GM12878 (cell line): ENCODE data around the gene UVRAG. TPM values are rescaled to one million over a fixed set of nuclear protein-coding genes. Genes with fewer than 3 reads are reported as not detected.

Experiments
- EED ChIP-seq: sonication (generic); IDR thresholded peaks from 2 replicates; pipeline ENCODE4 v1.6.1; 2016; ENCODE audit warnings: antibody characterized with exemption, low read depth
- IKZF1 ChIP-seq: fragments of 450-650 bp; conservative IDR thresholded peaks from 2 replicates; pipeline ENCODE4 v1.6.1; 2017; ENCODE audit warnings: antibody characterized with exemption, mild to moderate bottlenecking
- JUNB ChIP-seq: IDR thresholded peaks from 2 replicates; pipeline ENCODE4 v1.6.1; 2016; ENCODE audit warnings: antibody characterized with exemption, mild to moderate bottlenecking
- JUND ChIP-seq: IDR thresholded peaks from 2 replicates; pipeline ENCODE4 v1.6.1; 2012; ENCODE audit warnings: low read depth, mild to moderate bottlenecking, low read length, improper control_type of control experiment, moderate library complexity
- NBN ChIP-seq: fragments of 450-650 bp; IDR thresholded peaks from 2 replicates; pipeline ENCODE4 v1.6.1; 2016
- NR2F1 ChIP-seq: fragments of 450-650 bp; conservative IDR thresholded peaks from 2 replicates; pipeline ENCODE4 v1.6.1; 2017; ENCODE audit warnings: mild to moderate bottlenecking
- SMAD1 ChIP-seq: fragments of 450-650 bp; IDR thresholded peaks from 2 replicates; pipeline ENCODE4 v1.6.1; 2018; ENCODE audit warnings: mild to moderate bottlenecking, low read depth; ENCODE audit not compliant: partially characterized antibody
- SPI1 ChIP-seq: IDR thresholded peaks from 2 replicates; pipeline ENCODE4 v1.6.1; 2011; ENCODE audit warnings: low read depth, mild to moderate bottlenecking, low read length, moderate library complexity, borderline replicate concordance; ENCODE audit not compliant: insufficient read depth
- SREBF2 ChIP-seq: IDR thresholded peaks from 2 replicates; pipeline ENCODE4 v1.6.1; 2012; ENCODE audit warnings: mild to moderate bottlenecking, low read length
- STAT1 ChIP-seq: fragments of 450-650 bp; conservative IDR thresholded peaks from 2 replicates; pipeline ENCODE4 v1.6.1; 2014; ENCODE audit warnings: antibody characterized with exemption, mild to moderate bottlenecking
- TCF3 ChIP-seq: IDR thresholded peaks from 2 replicates; pipeline ENCODE4 v1.6.1; 2012; ENCODE audit warnings: low read depth, mild to moderate bottlenecking, low read length, borderline replicate concordance; ENCODE audit not compliant: insufficient read depth
- YY1 ChIP-seq: IDR thresholded peaks from 2 replicates; pipeline ENCODE4 v1.6.1; 2011; ENCODE audit warnings: low read depth, mild to moderate bottlenecking, low read length
- ZNF622 ChIP-seq: fragments of 450-650 bp; IDR thresholded peaks from 2 replicates; pipeline ENCODE4 v1.6.1; 2017; ENCODE audit warnings: mild to moderate bottlenecking, inconsistent platforms
- polyA plus RNA-seq, 11 experiments: library from polyadenylated mRNA; depleted of rRNA in 4 of 11; unstranded in 6 of 11; stranded (reverse) in 5 of 11; fragments of >200 nt; fragmentation: Nextera tagmentation in 4 of 11; fragmentation: Illumina TruSeq in 1 of 11; extraction: Ambion mirVana in 4 of 11; extraction: Trizol in 1 of 11; gene quantifications; 1 replicate in 1 of 11; 2 replicates in 10 of 11; pipeline versions ENCODE4 v1.2.1 to v1.2.3, GENCODE V29; 2011 to 2016; ENCODE audit warnings: inconsistent platforms in 2 of 11, missing spikeins in 2 of 11, low read depth in 1 of 11
- total RNA-seq, 4 experiments: library from RNA; depleted of rRNA in 3 of 4; stranded (reverse); fragments of >200 nt in 3 of 4; fragmentation: Illumina TruSeq in 1 of 4; extraction: Trizol in 1 of 4; gene quantifications; 2 replicates each; pipeline versions ENCODE4 v1.2.1 to v1.2.3, GENCODE V29; 2013 to 2021
- TF ChIP-seq, protein P1 (sequence below): fragments of 450-650 bp; IDR thresholded peaks from 2 replicates; pipeline ENCODE4 v1.6.1; 2017; ENCODE audit warnings: mild to moderate bottlenecking, low read depth, inconsistent platforms; ENCODE audit not compliant: poor library complexity, severe bottlenecking
- TF ChIP-seq, protein P2 (sequence below): fragments of 450-650 bp; IDR thresholded peaks from 2 replicates; pipeline ENCODE4 v1.6.1; 2018; ENCODE audit warnings: borderline replicate concordance, mild to moderate bottlenecking; ENCODE audit not compliant: partially characterized antibody
- TF ChIP-seq, protein P3 (sequence below): fragments of 450-650 bp; IDR thresholded peaks from 2 replicates; pipeline ENCODE4 v1.6.1; 2017; ENCODE audit warnings: mild to moderate bottlenecking
- TF ChIP-seq, protein P4 (sequence below): fragments of 450-650 bp; IDR thresholded peaks from 2 replicates; pipeline ENCODE4 v1.6.1; 2017; ENCODE audit warnings: antibody characterized with exemption, mild to moderate bottlenecking, moderate library complexity
- TF ChIP-seq, protein P5 (sequence below): fragments of 450-650 bp; IDR thresholded peaks from 2 replicates; pipeline ENCODE4 v1.6.1; 2016; ENCODE audit warnings: mild to moderate bottlenecking

The UVRAG gene
- total and polyA plus RNA-seq, 10 of the 15 experiments (the other 5 are each of a cell fraction or from before 2014, with no cell fraction given), result 7.0 to 43.4 (median 37.0) TPM

DNA sequence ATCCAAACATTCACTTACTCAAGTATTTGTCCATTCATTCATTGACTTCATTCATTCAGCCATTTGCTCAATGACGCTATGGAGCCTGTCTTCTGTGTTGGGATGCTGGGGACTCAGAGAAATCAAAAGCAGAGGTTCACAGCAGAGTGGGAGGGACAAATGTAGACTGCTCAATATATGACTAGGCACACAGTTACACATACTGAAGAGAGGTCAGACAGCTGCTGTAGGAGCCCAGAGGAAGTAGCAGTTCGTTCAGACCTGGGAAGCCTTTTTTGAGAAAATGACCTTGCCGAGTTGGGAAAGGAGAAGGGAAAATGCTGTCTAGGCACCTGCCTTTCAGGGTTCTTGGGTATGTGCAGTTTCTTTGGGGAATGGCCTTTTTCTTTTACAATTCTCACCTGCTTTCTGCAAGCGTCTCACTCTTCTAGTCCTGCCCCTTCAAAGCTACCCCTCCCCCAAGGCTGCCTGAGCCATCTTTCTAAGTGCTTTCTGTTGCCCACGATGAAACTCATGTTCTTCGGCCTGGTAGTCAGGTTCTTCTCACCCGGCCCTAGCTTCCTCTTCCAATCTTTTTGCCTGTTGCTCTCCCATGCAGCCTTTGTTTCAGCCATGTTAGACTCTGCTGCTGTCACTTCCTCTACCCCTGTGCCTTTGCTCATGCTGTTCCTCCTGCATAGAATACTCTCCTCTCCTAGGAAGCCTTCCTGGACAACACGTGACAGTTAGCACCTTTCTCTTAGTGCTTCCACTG, 4.2 kb upstream of the UVRAG start (continued):
- TF ChIP-seq, protein P1, sequence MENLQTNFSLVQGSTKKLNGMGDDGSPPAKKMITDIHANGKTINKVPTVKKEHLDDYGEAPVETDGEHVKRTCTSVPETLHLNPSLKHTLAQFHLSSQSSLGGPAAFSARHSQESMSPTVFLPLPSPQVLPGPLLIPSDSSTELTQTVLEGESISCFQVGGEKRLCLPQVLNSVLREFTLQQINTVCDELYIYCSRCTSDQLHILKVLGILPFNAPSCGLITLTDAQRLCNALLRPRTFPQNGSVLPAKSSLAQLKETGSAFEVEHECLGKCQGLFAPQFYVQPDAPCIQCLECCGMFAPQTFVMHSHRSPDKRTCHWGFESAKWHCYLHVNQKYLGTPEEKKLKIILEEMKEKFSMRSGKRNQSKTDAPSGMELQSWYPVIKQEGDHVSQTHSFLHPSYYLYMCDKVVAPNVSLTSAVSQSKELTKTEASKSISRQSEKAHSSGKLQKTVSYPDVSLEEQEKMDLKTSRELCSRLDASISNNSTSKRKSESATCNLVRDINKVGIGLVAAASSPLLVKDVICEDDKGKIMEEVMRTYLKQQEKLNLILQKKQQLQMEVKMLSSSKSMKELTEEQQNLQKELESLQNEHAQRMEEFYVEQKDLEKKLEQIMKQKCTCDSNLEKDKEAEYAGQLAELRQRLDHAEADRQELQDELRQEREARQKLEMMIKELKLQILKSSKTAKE, result no peak
- no peak for TF ChIP-seq ZNF622
- TF ChIP-seq JUND, result no peak
- no peak for TF ChIP-seq STAT1
- TF ChIP-seq EED, result peak; percentile 19; the same call in 1 of the 2 replicates
- TF ChIP-seq SMAD1, result no peak
- peak; percentile 53; the same call in 1 of the 2 replicates for TF ChIP-seq YY1
- peak; percentile 30; the same call in 1 of the 2 replicates for TF ChIP-seq NBN
- TF ChIP-seq, protein P2, sequence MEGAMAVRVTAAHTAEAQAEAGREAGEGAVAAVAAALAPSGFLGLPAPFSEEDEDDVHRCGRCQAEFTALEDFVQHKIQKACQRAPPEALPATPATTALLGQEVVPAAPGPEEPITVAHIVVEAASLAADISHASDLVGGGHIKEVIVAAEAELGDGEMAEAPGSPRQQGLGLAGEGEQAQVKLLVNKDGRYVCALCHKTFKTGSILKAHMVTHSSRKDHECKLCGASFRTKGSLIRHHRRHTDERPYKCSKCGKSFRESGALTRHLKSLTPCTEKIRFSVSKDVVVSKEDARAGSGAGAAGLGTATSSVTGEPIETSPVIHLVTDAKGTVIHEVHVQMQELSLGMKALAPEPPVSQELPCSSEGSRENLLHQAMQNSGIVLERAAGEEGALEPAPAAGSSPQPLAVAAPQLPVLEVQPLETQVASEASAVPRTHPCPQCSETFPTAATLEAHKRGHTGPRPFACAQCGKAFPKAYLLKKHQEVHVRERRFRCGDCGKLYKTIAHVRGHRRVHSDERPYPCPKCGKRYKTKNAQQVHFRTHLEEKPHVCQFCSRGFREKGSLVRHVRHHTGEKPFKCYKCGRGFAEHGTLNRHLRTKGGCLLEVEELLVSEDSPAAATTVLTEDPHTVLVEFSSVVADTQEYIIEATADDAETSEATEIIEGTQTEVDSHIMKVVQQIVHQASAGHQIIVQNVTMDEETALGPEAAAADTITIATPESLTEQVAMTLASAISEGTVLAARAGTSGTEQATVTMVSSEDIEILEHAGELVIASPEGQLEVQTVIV, result no peak
- peak; percentile 50 for TF ChIP-seq JUNB
- TF ChIP-seq TCF3, result peak; percentile 75; the same call in 1 of the 2 replicates
- TF ChIP-seq NR2F1, result 0 out of 2 replicates have a peak, but pooled peaks have one; percentile 36
- TF ChIP-seq, protein P3, sequence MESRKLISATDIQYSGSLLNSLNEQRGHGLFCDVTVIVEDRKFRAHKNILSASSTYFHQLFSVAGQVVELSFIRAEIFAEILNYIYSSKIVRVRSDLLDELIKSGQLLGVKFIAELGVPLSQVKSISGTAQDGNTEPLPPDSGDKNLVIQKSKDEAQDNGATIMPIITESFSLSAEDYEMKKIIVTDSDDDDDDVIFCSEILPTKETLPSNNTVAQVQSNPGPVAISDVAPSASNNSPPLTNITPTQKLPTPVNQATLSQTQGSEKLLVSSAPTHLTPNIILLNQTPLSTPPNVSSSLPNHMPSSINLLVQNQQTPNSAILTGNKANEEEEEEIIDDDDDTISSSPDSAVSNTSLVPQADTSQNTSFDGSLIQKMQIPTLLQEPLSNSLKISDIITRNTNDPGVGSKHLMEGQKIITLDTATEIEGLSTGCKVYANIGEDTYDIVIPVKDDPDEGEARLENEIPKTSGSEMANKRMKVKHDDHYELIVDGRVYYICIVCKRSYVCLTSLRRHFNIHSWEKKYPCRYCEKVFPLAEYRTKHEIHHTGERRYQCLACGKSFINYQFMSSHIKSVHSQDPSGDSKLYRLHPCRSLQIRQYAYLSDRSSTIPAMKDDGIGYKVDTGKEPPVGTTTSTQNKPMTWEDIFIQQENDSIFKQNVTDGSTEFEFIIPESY, result no peak
- no peak for TF ChIP-seq SREBF2
- TF ChIP-seq IKZF1, result 0 out of 2 replicates have a peak, but pooled peaks have one; percentile 40
- TF ChIP-seq, protein P4, sequence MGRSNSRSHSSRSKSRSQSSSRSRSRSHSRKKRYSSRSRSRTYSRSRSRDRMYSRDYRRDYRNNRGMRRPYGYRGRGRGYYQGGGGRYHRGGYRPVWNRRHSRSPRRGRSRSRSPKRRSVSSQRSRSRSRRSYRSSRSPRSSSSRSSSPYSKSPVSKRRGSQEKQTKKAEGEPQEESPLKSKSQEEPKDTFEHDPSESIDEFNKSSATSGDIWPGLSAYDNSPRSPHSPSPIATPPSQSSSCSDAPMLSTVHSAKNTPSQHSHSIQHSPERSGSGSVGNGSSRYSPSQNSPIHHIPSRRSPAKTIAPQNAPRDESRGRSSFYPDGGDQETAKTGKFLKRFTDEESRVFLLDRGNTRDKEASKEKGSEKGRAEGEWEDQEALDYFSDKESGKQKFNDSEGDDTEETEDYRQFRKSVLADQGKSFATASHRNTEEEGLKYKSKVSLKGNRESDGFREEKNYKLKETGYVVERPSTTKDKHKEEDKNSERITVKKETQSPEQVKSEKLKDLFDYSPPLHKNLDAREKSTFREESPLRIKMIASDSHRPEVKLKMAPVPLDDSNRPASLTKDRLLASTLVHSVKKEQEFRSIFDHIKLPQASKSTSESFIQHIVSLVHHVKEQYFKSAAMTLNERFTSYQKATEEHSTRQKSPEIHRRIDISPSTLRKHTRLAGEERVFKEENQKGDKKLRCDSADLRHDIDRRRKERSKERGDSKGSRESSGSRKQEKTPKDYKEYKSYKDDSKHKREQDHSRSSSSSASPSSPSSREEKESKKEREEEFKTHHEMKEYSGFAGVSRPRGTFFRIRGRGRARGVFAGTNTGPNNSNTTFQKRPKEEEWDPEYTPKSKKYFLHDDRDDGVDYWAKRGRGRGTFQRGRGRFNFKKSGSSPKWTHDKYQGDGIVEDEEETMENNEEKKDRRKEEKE, result no peak
- TF ChIP-seq SPI1, result 0 out of 2 replicates have a peak, but pooled peaks have one; percentile 1
- TF ChIP-seq, protein P5, sequence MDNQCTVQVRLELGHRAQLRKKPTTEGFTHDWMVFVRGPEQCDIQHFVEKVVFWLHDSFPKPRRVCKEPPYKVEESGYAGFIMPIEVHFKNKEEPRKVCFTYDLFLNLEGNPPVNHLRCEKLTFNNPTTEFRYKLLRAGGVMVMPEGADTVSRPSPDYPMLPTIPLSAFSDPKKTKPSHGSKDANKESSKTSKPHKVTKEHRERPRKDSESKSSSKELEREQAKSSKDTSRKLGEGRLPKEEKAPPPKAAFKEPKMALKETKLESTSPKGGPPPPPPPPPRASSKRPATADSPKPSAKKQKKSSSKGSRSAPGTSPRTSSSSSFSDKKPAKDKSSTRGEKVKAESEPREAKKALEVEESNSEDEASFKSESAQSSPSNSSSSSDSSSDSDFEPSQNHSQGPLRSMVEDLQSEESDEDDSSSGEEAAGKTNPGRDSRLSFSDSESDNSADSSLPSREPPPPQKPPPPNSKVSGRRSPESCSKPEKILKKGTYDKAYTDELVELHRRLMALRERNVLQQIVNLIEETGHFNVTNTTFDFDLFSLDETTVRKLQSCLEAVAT, result 0 out of 2 replicates have a peak, but pooled peaks have one; percentile 14
